Endothelial cell of umbilical vein (primary cell): ENCODE measurements around the gene COX18. TPM values are rescaled to one million over a fixed set of nuclear protein-coding genes. Genes with fewer than 3 reads are reported as not detected.

Source experiments
- BruUV-seq: library from RNA; stranded (reverse); fragments of 400-500 nt; replicated peaks from 2 replicates; lab custom pipeline; 2021; lab: Mats Ljungman, UMichigan
- CTCF ChIA-PET: fragments of 300-600, 350-600 bp; sonication (Branson Sonifier 250); formaldehyde crosslinking; loops from one replicate; lab custom pipeline; 2021; ENCODE audit warnings: antibody characterized with exemption, inconsistent platforms; lab: Charles Lee
- POLR2A ChIA-PET: fragments of 300-600, 350-600 bp; sonication (Branson Sonifier 250); formaldehyde crosslinking; loops from one replicate; lab custom pipeline; 2021; ENCODE audit warnings: antibody characterized with exemption, inconsistent platforms; lab: Charles Lee
- DNase-seq: peaks from one replicate; pipeline ENCODE4 v3.0.0-alpha.2; 2011; ENCODE audit warnings: low read depth, low spot score
- FAIRE-seq: peaks from 2 replicates; lab custom pipeline; 2011; peaks lifted over from hg19 to GRCh38; lab: Jason Lieb, UNC
- H2AFZ ChIP-seq: 2 replicates; pipeline ENCODE4 v1.6.0; 2012; ENCODE audit warnings: low read depth, low read length, control low read depth, inconsistent platforms
- H3K27ac ChIP-seq: 2 replicates; pipeline ENCODE4 v1.5.1; 2011; ENCODE audit warnings: low read depth, mild to moderate bottlenecking, control low read depth, low read length, moderate library complexity; ENCODE audit not compliant: insufficient read depth
- H3K27me3 ChIP-seq, 2 experiments: 2 replicates each; pipeline versions ENCODE4 v1.6.0 to v1.6.1; 2011; ENCODE audit warnings: low read length in 2 of 2, mixed read lengths in 1 of 2; ENCODE audit not compliant: control insufficient read depth in 2 of 2, insufficient read depth in 2 of 2
- H3K36me3 ChIP-seq, 2 experiments: 2 replicates in 1 of 2; 3 replicates in 1 of 2; pipeline ENCODE4 v1.5.1; 2011; ENCODE audit warnings: low read length in 2 of 2, mild to moderate bottlenecking in 1 of 2, moderate library complexity in 1 of 2; ENCODE audit not compliant: control insufficient read depth in 2 of 2, insufficient read depth in 2 of 2; ENCODE audit errors: extremely low read depth in 1 of 2
- H3K4me1 ChIP-seq: 3 replicates; pipeline ENCODE4 v1.5.1; 2011; ENCODE audit warnings: mild to moderate bottlenecking, low read length; ENCODE audit not compliant: control insufficient read depth, insufficient read depth; ENCODE audit errors: extremely low read depth
- H3K4me2 ChIP-seq: 2 replicates; pipeline ENCODE4 v1.6.1; 2011; ENCODE audit warnings: low read length, control low read depth, mixed read lengths; ENCODE audit not compliant: insufficient read depth
- H3K4me3 ChIP-seq, 3 experiments: fragments of 200-600 bp in 1 of 3; sonication (generic), shearing (Covaris generic) in 1 of 3; replicated peaks in 1 of 3; 2 replicates each; pipeline ENCODE4 v1.5.1; 2011 to 2016; ENCODE audit warnings: control low read depth in 3 of 3, low read length in 3 of 3, mild to moderate bottlenecking in 2 of 3, inconsistent platforms in 1 of 3, low read depth in 1 of 3, moderate library complexity in 1 of 3; ENCODE audit not compliant: insufficient read depth in 1 of 3
- H3K79me2 ChIP-seq: 2 replicates; pipeline ENCODE4 v1.6.0; 2012; ENCODE audit warnings: low read length, inconsistent platforms; ENCODE audit not compliant: control insufficient read depth, insufficient read depth
- H3K9ac ChIP-seq: replicated peaks from 2 replicates; pipeline ENCODE3; 2011; ENCODE audit warnings: low read length, control low read depth; ENCODE audit not compliant: insufficient read depth; ENCODE audit errors: extremely low read depth
- H3K9me1 ChIP-seq: replicated peaks from 3 replicates; pipeline ENCODE4 v1.6.0; 2011; ENCODE audit warnings: mild to moderate bottlenecking, low read length; ENCODE audit not compliant: control insufficient read depth, insufficient read depth; ENCODE audit errors: extremely low read depth
- H3K9me3 ChIP-seq: replicated peaks from 2 replicates; pipeline ENCODE4 v1.5.1; 2012; ENCODE audit warnings: low read length, inconsistent platforms; ENCODE audit not compliant: control insufficient read depth, insufficient read depth
- H4K20me1 ChIP-seq: replicated peaks from 2 replicates; pipeline ENCODE3; 2011; ENCODE audit warnings: mild to moderate bottlenecking, low read length; ENCODE audit not compliant: control insufficient read depth, insufficient read depth; ENCODE audit errors: extremely low read depth
- CTCF ChIP-seq, 2 donors: IDR thresholded peaks; 1 replicate in 1 of 2; 2 replicates in 1 of 2; pipeline ENCODE4 v1.5.1; 2011; ENCODE audit warnings: low read length in 2 of 2, mild to moderate bottlenecking in 2 of 2, moderate library complexity in 2 of 2, control low read depth in 1 of 2, inconsistent platforms in 1 of 2, low read depth in 1 of 2; ENCODE audit not compliant: insufficient read depth in 1 of 2; ENCODE audit errors: extremely low read depth in 1 of 2
- EZH2 ChIP-seq: IDR thresholded peaks from 2 replicates; pipeline ENCODE4 v1.6.1; 2012; ENCODE audit warnings: borderline replicate concordance, low read depth, mild to moderate bottlenecking, moderate library complexity, low read length, inconsistent platforms; ENCODE audit not compliant: severe bottlenecking
- FOS ChIP-seq: IDR thresholded peaks from 2 replicates; pipeline ENCODE4 v1.6.1; 2011; ENCODE audit warnings: mild to moderate bottlenecking, low read length, moderate library complexity, borderline replicate concordance; ENCODE audit not compliant: insufficient read depth
- JUN ChIP-seq: IDR thresholded peaks from 2 replicates; pipeline ENCODE4 v1.6.1; 2011; ENCODE audit warnings: borderline replicate concordance, low read depth; ENCODE audit not compliant: insufficient read length, insufficient read depth
- MYC ChIP-seq: IDR thresholded peaks from one replicate; pipeline ENCODE4 v1.6.1; 2011; ENCODE audit warnings: mild to moderate bottlenecking, low read depth, low read length
- POLR2A ChIP-seq: IDR thresholded peaks from 2 replicates; pipeline ENCODE4 v1.6.1; 2012; ENCODE audit warnings: low read depth, mild to moderate bottlenecking, control low read depth, low read length
- POLR2AphosphoS5 ChIP-seq: IDR thresholded peaks from 2 replicates; pipeline ENCODE4 v1.6.1; 2012; ENCODE audit warnings: low read depth, mild to moderate bottlenecking, control low read depth, low read length, moderate library complexity; ENCODE audit not compliant: insufficient read depth
- dilution Hi-C: fragments of 300-500 bp; cut with MboI; formaldehyde crosslinking; loops from one replicate; pipeline ENCODE4 v1.15.0; 2019; ENCODE audit warnings: low sequenced_read_pairs; ENCODE audit not compliant: extremely low pct_ligation_motif_present
- intact Hi-C: fragments of 100-400 bp; cut with micrococcal nuclease; formaldehyde crosslinking; loops from one replicate; pipeline ENCODE4 v1.10.0; 2022
- polyA plus RNA-seq, 4 experiments: library from polyadenylated mRNA; depleted of rRNA in 3 of 4; stranded (reverse) in 3 of 4; unstranded in 1 of 4; fragments of >200 nt; gene quantifications; 2 replicates each; pipeline versions ENCODE4 v1.2.1 to v1.2.3, GENCODE V29; 2011 to 2012; ENCODE audit warnings: missing spikeins in 1 of 4
- total RNA-seq: library from RNA; stranded (reverse); gene quantifications from 2 replicates; pipeline ENCODE4 v1.2.3, GENCODE V29; 2021

COX18 gene
- total and polyA plus RNA-seq, 2 donors (not counting 3 experiments of a cell fraction or from before 2014, with no cell fraction given): 11.7 to 13.0 TPM

GRCh38 chr4:73018595-73018994, 50.9 kb downstream of the COX18 start:
- dilution Hi-C loops: no loop called here
- Histone ChIP-seq H3K36me3 (no peaks in the 10 kb centered on the region), H3K79me2 (no peaks in the 10 kb centered on the region), H2AFZ (no peak overlapping the region), H3K4me3 (no peak overlapping the region), H3K4me2 (no peak overlapping the region), H4K20me1 (no peaks in the 10 kb centered on the region), H3K9me3 (no peaks in the 10 kb centered on the region), H3K4me1 (no peaks in the 10 kb centered on the region), H3K9ac (no peak overlapping the region), H3K27ac (no peak overlapping the region), H3K27me3 (peaks cover 0 to 2% of the 10 kb centered on the region in 2 experiments), H3K9me1 (no peaks in the 10 kb centered on the region)
- FAIRE-seq: no peak
- no peak for TF ChIP-seq MYC
- no peak for TF ChIP-seq CTCF (IDR thresholded peaks at IDR 0.05; ENCODE audit: extremely low read depth in 1 of 2, insufficient read depth in 1 of 2, low read depth in 1 of 2, low read length in 2 of 2)
- no TSS peak for BruUV-seq
- no peak for DNase-seq
- ChIA-PET POLR2A (no interaction called here), CTCF (interaction anchor here (0.6 to 5.3 kb wide), 3 partner anchors 513 to 723 kb away, joined by 3 to 72 read pairs (median 4); no protein-coding TSS in a partner anchor)
- intact Hi-C loops: loop anchor here (5.0 to 10.0 kb wide), 2 partner anchors 131 to 1284 kb away; no protein-coding TSS in a partner anchor

DNA sequence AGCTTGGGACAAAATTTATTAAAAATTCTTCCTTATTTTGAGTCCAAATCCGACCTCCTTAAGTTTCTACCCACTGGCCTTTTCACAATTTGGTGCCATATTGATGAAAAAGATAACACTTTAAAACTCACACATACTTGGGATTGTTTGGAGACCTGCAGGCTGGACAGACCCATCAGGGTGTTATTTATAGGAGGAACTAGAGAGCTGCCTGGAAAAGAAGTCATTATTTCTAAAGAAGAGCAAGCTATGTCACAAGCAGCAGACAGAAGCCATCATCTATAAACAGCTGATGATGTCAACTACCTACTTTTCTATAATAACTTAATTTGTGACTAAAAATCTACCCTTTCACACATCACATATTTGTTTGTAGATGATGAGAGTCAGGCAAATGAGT, 56.2 kb downstream of the COX18 start:
- no peaks in the 10 kb centered on the region for H3K27me3 ChIP-seq
- no peak overlapping the region for H3K9ac ChIP-seq
- no peaks in the 10 kb centered on the region for H3K79me2 ChIP-seq
- dilution Hi-C loops: no loop called here
- no peaks in the 10 kb centered on the region for H3K4me1 ChIP-seq
- ChIA-PET POLR2A (no interaction called here), CTCF (interaction anchor here (1.2 kb wide), 1 partner anchor 14 kb away, joined by 5 read pairs; no protein-coding TSS in a partner anchor)
- no peak overlapping the region for H3K4me2 ChIP-seq
- no peaks in the 10 kb centered on the region for H3K9me3 ChIP-seq
- H3K4me3 ChIP-seq: no peak overlapping the region
- TF ChIP-seq FOS: no peak
- no peak for TF ChIP-seq MYC
- no peak for TF ChIP-seq POLR2AphosphoS5
- no peak for TF ChIP-seq EZH2
- TF ChIP-seq POLR2A: no peak
- no peak for TF ChIP-seq CTCF (IDR thresholded peaks at IDR 0.05; ENCODE audit: extremely low read depth in 1 of 2, insufficient read depth in 1 of 2, low read depth in 1 of 2, low read length in 2 of 2)
- TF ChIP-seq JUN: no peak
- no peak for DNase-seq
- no peaks in the 10 kb centered on the region for H3K36me3 ChIP-seq
- no peaks in the 10 kb centered on the region for H4K20me1 ChIP-seq
- no TSS peak for BruUV-seq
- no peak overlapping the region for H2AFZ ChIP-seq
- H3K9me1 ChIP-seq: no peaks in the 10 kb centered on the region
- intact Hi-C loops: loop anchor here (10.0 kb wide), 1 partner anchor 1279 kb away; no protein-coding TSS in a partner anchor
- no peak for FAIRE-seq
- no peak overlapping the region for H3K27ac ChIP-seq
